Ovary (tissue), 3 donors: Measurements from ENCODE around the gene PNPLA1.

Source experiments
- POLR2A ChIP-seq: fragments of 450-650 bp; IDR thresholded peaks from one replicate; pipeline ENCODE4 v1.6.1; 2017; ENCODE audit warnings: antibody characterized with exemption, mild to moderate bottlenecking, moderate library complexity
- TF ChIP-seq, protein P1 (sequence below), 3 donors: fragments of 450-650 bp in 2 of 3; fragments of 200-600 bp in 1 of 3; IDR thresholded peaks; one replicate each; pipeline versions ENCODE4 v1.5.1 to v1.8.0; 2016 to 2022; ENCODE audit warnings: antibody characterized with exemption in 3 of 3, mild to moderate bottlenecking in 1 of 3
- donor health status: DM: no; HTN: no; CAD: no.

DNA sequence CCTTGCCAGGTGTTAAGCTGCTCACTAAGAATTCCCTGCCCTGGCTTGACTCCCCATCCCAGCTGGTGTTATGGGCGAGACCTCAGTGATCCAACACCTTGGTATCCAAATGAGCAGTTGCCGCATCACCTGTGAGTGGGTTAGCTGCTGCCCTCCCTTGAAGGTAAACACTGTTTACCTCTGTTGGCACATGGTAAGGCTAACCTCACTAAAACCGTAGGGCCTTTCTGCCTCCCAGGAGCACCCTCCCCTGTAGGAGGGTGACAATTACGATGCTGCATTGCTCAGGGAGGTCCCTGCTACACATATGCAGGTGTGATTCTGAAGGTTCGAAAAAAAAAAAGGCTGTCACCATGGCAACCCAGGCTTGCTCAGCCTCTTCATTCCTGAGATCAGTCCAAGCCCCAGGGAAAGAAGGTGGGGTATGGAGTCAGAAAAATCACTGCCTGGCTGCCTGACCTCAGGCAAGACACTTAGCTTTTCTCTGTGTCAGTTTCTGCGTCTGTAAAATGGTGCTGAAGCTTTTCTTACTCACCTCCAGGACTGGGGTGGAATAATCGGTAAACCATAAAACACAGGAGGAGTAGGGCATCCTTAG is 19.5 kb downstream of the PNPLA1 start:
- TF ChIP-seq, protein P1, sequence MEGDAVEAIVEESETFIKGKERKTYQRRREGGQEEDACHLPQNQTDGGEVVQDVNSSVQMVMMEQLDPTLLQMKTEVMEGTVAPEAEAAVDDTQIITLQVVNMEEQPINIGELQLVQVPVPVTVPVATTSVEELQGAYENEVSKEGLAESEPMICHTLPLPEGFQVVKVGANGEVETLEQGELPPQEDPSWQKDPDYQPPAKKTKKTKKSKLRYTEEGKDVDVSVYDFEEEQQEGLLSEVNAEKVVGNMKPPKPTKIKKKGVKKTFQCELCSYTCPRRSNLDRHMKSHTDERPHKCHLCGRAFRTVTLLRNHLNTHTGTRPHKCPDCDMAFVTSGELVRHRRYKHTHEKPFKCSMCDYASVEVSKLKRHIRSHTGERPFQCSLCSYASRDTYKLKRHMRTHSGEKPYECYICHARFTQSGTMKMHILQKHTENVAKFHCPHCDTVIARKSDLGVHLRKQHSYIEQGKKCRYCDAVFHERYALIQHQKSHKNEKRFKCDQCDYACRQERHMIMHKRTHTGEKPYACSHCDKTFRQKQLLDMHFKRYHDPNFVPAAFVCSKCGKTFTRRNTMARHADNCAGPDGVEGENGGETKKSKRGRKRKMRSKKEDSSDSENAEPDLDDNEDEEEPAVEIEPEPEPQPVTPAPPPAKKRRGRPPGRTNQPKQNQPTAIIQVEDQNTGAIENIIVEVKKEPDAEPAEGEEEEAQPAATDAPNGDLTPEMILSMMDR (IDR thresholded peaks at IDR 0.05), result no peak
- TF ChIP-seq POLR2A, result no peak
